Chondrocyte (in vitro differentiated cells): ENCODE measurements around the gene KCNIP2. TPM values are rescaled to one million over a fixed set of nuclear protein-coding genes. Genes with fewer than 3 reads are reported as not detected.

Source experiments
- DNase-seq: peaks from one replicate; pipeline ENCODE4 v3.0.0; 2021; ENCODE audit warnings: mixed read lengths, low spot score
- H3K27ac Mint-ChIP-seq: one replicate; pipeline ENCODE4 v1.8.0; 2021; ENCODE audit warnings: mild to moderate bottlenecking, moderate library complexity, mixed read lengths; ENCODE audit not compliant: unreplicated experiment
- H3K27me3 Mint-ChIP-seq: 2 replicates; pipeline ENCODE4 v1.8.0; 2021; ENCODE audit warnings: low read depth, mixed read lengths
- H3K36me3 Mint-ChIP-seq: 2 replicates; pipeline ENCODE4 v1.8.0; 2021; ENCODE audit warnings: low read depth, mixed read lengths
- H3K4me1 Mint-ChIP-seq: 2 replicates; pipeline ENCODE4 v1.8.0; 2021; ENCODE audit warnings: low read depth, mild to moderate bottlenecking, mixed read lengths
- H3K4me3 Mint-ChIP-seq: one replicate; pipeline ENCODE4 v1.8.0; 2021; ENCODE audit warnings: mild to moderate bottlenecking, moderate library complexity, mixed read lengths; ENCODE audit not compliant: unreplicated experiment
- H3K9me3 Mint-ChIP-seq: 2 replicates; pipeline ENCODE4 v1.8.0; 2021; ENCODE audit warnings: low read depth, mixed read lengths
- total RNA-seq: library from RNA; stranded (reverse); gene quantifications from 3 replicates; pipeline ENCODE4 v1.2.1, GENCODE V29; 2021
- TF ChIP-seq, protein P1 (sequence below): fragments of 200-600 bp; sonication (generic); IDR thresholded peaks from 2 replicates; pipeline ENCODE4 v1.5.0; 2021; ENCODE audit warnings: antibody characterized with exemption, mild to moderate bottlenecking, moderate library complexity

Gene KCNIP2
- total RNA-seq, 1 donor from 2014 or later, result 1.9 TPM

DNA sequence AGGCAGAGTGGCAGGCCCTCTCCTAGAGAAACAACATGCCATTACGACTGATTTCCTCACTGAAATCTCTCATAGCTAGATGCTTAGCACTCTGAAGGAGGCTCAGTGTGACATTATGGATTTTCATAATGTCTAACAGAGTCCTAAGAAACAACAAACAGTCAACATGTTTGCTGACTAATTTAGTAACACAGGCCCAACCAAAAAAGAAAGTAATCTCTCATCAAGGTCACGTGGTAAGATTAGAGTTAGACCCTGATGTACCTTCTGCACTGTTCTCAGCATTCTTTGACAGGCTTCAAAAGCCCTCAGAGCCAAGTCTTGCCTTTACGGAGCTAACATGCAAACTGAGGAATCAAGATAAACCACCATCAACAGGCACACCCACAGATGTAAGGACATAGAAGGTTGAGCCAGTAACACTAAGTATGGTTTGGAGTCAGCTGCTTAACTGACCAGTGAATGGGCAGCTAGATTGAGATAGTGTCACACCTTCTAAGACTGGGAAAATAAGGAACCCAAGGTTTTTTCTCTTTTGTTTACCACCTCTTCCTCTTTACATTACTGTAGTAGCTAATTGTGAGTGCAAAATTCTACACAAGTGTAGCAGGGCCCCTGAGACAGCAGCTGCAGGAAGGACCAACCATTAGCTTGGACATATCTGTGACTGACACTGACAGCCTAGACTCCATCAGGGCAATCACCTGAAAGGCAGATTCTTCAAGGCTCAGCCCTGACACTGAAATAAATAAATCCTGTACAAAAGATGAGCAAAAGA is 15.3 kb upstream of the KCNIP2 start:
- H3K36me3 Mint-ChIP-seq, result peaks cover 15% of the 10 kb centered on the region

DNA sequence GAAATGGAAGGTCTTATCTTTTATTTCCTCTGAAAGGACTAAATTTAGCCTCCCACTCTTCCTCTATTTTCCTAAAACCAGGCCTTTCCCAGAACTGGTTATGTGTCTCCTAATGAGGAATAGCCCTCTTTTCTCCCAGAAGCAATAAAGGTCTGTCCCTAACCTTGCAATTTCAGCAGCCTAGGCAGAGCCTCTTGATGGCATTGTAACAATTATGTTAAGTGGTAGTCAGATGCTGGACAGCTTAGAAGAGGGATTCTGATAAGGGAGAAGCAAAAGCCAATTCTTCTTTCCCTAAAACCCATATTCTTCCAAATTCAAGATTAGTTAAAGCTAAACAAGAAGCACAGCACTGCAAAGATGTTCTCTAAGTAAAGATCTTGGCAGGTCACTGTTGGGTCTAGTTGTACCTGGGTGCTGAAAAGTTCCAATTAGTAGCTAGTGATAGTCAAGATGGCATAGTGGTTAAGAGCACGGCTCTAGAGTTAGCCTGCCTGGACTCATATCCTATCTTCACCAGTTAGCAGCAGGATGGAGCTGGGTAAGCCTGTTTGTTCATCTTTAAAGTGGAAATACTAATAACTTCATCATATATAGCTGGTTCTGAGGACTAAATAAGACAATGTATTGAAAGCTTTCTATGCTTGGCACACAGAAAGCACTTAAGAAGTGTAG is 14.3 kb upstream of the KCNIP2 start:
- Mint-ChIP-seq H3K4me3 (no peak overlapping the region), H3K4me1 (no peaks in the 10 kb centered on the region), H3K9me3 (peaks cover 12% of the 10 kb centered on the region), H3K36me3 (peaks cover 15% of the 10 kb centered on the region), H3K27ac (no peak overlapping the region), H3K27me3 (no peaks in the 10 kb centered on the region)
- TF ChIP-seq, protein P1, sequence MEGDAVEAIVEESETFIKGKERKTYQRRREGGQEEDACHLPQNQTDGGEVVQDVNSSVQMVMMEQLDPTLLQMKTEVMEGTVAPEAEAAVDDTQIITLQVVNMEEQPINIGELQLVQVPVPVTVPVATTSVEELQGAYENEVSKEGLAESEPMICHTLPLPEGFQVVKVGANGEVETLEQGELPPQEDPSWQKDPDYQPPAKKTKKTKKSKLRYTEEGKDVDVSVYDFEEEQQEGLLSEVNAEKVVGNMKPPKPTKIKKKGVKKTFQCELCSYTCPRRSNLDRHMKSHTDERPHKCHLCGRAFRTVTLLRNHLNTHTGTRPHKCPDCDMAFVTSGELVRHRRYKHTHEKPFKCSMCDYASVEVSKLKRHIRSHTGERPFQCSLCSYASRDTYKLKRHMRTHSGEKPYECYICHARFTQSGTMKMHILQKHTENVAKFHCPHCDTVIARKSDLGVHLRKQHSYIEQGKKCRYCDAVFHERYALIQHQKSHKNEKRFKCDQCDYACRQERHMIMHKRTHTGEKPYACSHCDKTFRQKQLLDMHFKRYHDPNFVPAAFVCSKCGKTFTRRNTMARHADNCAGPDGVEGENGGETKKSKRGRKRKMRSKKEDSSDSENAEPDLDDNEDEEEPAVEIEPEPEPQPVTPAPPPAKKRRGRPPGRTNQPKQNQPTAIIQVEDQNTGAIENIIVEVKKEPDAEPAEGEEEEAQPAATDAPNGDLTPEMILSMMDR, result no peak
- no peak for DNase-seq

More for the DNA sequence above, 15.3 kb upstream of the KCNIP2 start:
- DNase-seq, result no peak
- Mint-ChIP-seq H3K27ac (no peak overlapping the region), H3K27me3 (no peaks in the 10 kb centered on the region), H3K4me1 (no peaks in the 10 kb centered on the region), H3K4me3 (no peak overlapping the region), H3K9me3 (peaks cover 12% of the 10 kb centered on the region)
- TF ChIP-seq, protein P1, result no peak

DNA sequence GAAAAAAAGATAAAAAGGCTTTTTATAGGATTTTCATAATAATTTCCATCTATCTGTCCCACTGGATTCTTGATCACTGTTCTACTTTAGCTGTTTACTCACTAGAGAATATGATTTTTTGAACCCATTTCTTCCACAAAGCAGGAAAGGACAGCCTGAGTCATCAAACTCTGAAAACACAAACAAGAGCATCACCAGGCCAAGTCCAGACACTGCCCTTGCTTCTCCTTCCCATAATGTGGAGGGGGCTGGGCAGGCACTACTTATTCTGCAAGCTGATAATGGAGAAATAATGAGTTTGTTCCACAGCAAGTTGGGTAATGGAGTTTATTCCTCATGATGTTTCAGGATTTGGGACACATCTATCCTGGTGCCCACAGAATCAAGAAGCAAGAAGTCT is 13.0 kb upstream of the KCNIP2 start:
- Mint-ChIP-seq H3K36me3 (peaks cover 13% of the 10 kb centered on the region), H3K4me1 (no peaks in the 10 kb centered on the region), H3K4me3 (no peak overlapping the region), H3K27ac (no peak overlapping the region), H3K9me3 (peaks cover 12% of the 10 kb centered on the region), H3K27me3 (no peaks in the 10 kb centered on the region)
- no peak for DNase-seq
- TF ChIP-seq, protein P1, result no peak

DNA sequence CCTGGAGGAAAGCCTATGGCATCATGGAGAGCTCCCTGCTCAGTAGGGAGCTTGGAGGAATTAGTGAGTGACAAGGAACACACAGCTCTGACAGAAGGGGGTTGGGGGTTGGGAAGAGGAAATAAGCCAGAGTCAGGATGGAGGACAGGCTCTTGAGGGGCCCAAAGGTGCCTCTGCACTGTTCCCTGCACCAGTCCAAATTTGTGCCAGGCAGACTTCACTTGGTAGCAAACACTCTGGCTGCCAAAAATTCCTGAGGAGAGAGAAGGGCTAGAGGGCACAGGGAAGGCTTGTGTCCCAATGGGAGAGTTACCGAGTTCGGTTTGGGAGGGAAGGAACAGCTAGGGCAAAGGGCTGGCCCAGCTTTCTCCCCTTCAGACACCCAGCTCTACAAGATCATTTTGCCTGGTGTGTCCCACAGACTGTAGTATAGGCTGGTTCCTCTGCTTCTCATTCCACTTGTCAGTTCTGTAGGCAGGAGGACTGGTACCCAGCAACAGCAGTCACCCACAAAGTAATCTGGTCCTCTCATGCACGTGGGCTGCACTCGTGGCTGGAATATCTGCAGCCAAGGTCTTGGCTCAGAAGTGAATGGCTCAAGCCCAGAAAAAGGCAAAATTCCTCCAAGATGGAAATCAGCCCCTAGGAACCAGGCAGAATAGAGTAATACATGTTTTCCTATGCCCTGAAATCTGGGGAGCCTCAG is 8.0 kb upstream of the KCNIP2 start:
- Mint-ChIP-seq H3K27ac (no peak overlapping the region), H3K4me3 (no peak overlapping the region), H3K27me3 (no peaks in the 10 kb centered on the region), H3K36me3 (peaks cover 5% of the 10 kb centered on the region), H3K9me3 (no peaks in the 10 kb centered on the region), H3K4me1 (peaks cover 6% of the 10 kb centered on the region)
- no peak for DNase-seq
- TF ChIP-seq, protein P1, result no peak

DNA sequence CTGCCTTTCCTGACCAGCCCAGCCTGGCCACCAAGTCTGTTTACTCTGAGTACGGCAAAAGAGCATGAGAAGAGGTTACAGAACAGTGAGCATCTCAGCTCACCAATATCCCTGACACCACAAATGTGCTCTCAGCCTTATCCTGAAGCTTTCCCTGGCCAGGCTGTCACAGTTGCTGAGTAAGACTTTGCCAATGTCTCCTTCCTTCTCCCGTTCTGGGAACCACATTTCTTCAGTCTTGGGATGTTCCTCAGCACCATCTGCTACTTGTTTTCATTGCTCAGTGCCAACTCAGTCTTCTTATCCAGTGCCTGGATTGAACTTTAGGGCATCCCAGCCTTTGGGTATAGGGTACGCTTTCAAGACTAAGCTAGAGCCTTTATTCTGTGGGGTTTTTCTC is 7.1 kb upstream of the KCNIP2 start:
- H3K27ac Mint-ChIP-seq, result no peak overlapping the region
- peaks cover 6% of the 10 kb centered on the region for H3K4me1 Mint-ChIP-seq

More for the DNA sequence above, 7.1 kb upstream of the KCNIP2 start:
- Mint-ChIP-seq H3K36me3 (peaks cover 10% of the 10 kb centered on the region), H3K27me3 (no peaks in the 10 kb centered on the region), H3K9me3 (no peaks in the 10 kb centered on the region), H3K4me3 (no peak overlapping the region)
- TF ChIP-seq, protein P1, result no peak
- DNase-seq, result no peak
